Measurements from ENCODE around the gene KCNE4. TPM values are rescaled to one million over a fixed set of nuclear protein-coding genes. Genes with fewer than 3 reads are reported as not detected.

Gene KCNE4
- total RNA-seq, 1 donor from 2014 or later: 0.27 TPM

DNA sequence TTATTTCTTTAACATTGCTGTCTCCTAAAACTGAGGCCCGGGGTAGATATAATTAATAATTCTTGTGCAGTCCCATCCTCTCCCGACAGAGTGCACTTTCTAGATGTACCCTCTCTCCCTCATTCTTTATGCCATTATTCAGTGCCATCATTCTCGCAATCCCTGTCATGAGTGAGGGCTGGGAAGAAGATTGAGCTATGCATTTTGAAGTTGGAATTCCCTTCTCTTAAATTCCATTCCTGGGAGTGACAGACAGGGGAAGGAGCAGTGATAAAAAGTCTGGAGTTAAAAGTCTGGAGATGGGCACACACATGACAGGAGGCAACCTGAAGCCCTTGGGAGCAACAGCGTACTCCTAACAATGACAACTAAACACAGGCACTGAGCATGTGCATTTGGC is 2.6 kb upstream of the KCNE4 start:
- no peak overlapping the region for H3K27ac ChIP-seq (ENCODE audit: low read depth, low read length)
- H4K20me1 ChIP-seq (ENCODE audit: insufficient read depth, low read length): no peaks in the 10 kb centered on the region

DNA sequence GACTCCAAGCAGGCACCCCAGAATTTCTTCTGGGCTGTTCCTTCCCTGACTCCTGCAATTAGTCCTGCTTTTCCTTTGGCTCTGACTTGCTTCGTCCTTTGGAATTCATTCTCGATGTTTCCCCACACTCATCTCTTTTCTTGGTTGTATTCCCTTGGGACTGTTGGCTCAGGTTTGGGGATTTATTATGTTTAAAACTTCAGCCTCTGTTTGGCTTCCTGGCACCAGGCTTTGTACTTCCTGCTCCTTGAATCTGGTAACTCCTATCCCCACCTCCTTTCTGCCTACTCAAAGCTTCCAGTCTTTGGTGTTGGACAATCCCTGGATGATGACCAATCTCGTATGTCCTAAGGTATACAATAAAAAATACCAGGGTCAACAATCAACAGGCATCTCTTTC is 1.8 kb upstream of the KCNE4 start:
- H3K27ac ChIP-seq (ENCODE audit: low read depth, low read length): no peak overlapping the region
- peaks cover 55% of the 10 kb centered on the region for H3K4me1 Mint-ChIP-seq (ENCODE audit: low read depth, unreplicated experiment)
- peaks cover 2% of the 10 kb centered on the region for H3K9me3 Mint-ChIP-seq (ENCODE audit: unreplicated experiment)
- no peaks in the 10 kb centered on the region for H4K20me1 ChIP-seq (ENCODE audit: insufficient read depth, low read length)
- DNase-seq (ENCODE audit: low read depth): no peak
- no peak overlapping the region for H3K4me3 Mint-ChIP-seq (ENCODE audit: unreplicated experiment)
- peak overlapping the region; percentile 58 for H3K27ac Mint-ChIP-seq (ENCODE audit: unreplicated experiment)
- H3K36me3 ChIP-seq (ENCODE audit: insufficient read depth, low read length): no peaks in the 10 kb centered on the region
- TF ChIP-seq, protein P1, sequence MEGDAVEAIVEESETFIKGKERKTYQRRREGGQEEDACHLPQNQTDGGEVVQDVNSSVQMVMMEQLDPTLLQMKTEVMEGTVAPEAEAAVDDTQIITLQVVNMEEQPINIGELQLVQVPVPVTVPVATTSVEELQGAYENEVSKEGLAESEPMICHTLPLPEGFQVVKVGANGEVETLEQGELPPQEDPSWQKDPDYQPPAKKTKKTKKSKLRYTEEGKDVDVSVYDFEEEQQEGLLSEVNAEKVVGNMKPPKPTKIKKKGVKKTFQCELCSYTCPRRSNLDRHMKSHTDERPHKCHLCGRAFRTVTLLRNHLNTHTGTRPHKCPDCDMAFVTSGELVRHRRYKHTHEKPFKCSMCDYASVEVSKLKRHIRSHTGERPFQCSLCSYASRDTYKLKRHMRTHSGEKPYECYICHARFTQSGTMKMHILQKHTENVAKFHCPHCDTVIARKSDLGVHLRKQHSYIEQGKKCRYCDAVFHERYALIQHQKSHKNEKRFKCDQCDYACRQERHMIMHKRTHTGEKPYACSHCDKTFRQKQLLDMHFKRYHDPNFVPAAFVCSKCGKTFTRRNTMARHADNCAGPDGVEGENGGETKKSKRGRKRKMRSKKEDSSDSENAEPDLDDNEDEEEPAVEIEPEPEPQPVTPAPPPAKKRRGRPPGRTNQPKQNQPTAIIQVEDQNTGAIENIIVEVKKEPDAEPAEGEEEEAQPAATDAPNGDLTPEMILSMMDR (IDR thresholded peaks at IDR 0.05; ENCODE audit: insufficient read depth, low read depth, low read length): no peak
- no peak for TF ChIP-seq EZH2 (IDR thresholded peaks at IDR 0.05; ENCODE audit: insufficient read depth, low read length)
- peaks cover 25% of the 10 kb centered on the region for H3K4me1 ChIP-seq (ENCODE audit: insufficient read depth, low read length)
- no peak overlapping the region for H2AFZ ChIP-seq (ENCODE audit: low read depth, low read length)
- H3K27me3 Mint-ChIP-seq (ENCODE audit: low read depth, unreplicated experiment): no peaks in the 10 kb centered on the region
- no peaks in the 10 kb centered on the region for H3K79me2 ChIP-seq (ENCODE audit: insufficient read depth, low read length)
- no peaks in the 10 kb centered on the region for H3K9me3 ChIP-seq (ENCODE audit: insufficient read depth, low read depth, low read length)
- H3K36me3 Mint-ChIP-seq (ENCODE audit: low read depth, unreplicated experiment): no peaks in the 10 kb centered on the region
- H3K4me2 ChIP-seq (ENCODE audit: low read length): no peak overlapping the region
- H3K27me3 ChIP-seq (ENCODE audit: insufficient read depth, low read length): no peaks in the 10 kb centered on the region
- no peak overlapping the region for H3K9ac ChIP-seq (ENCODE audit: low read length)
- FAIRE-seq: no peak
- H3K4me3 ChIP-seq (ENCODE audit: insufficient read depth, low read depth, low read length): no peak overlapping the region

More for the DNA sequence above, 2.6 kb upstream of the KCNE4 start:
- no peaks in the 10 kb centered on the region for H3K9me3 ChIP-seq (ENCODE audit: insufficient read depth, low read depth, low read length)
- Mint-ChIP-seq H3K9me3 (ENCODE audit: unreplicated experiment) (peaks cover 2% of the 10 kb centered on the region), H3K4me3 (ENCODE audit: unreplicated experiment) (no peak overlapping the region), H3K27ac (ENCODE audit: unreplicated experiment) (peak overlapping the region; percentile 99), H3K27me3 (ENCODE audit: low read depth, unreplicated experiment) (no peaks in the 10 kb centered on the region), H3K4me1 (ENCODE audit: low read depth, unreplicated experiment) (peaks cover 53% of the 10 kb centered on the region), H3K36me3 (ENCODE audit: low read depth, unreplicated experiment) (peaks cover 2% of the 10 kb centered on the region)
- H3K4me2 ChIP-seq (ENCODE audit: low read length): no peak overlapping the region
- no peaks in the 10 kb centered on the region for H3K79me2 ChIP-seq (ENCODE audit: insufficient read depth, low read length)
- DNase-seq (ENCODE audit: low read depth) (no peak), FAIRE-seq (no peak)
- no peak overlapping the region for H2AFZ ChIP-seq (ENCODE audit: low read depth, low read length)
- peaks cover 22% of the 10 kb centered on the region for H3K4me1 ChIP-seq (ENCODE audit: insufficient read depth, low read length)
- no peak overlapping the region for H3K4me3 ChIP-seq (ENCODE audit: insufficient read depth, low read depth, low read length)
- H3K27me3 ChIP-seq (ENCODE audit: insufficient read depth, low read length): no peaks in the 10 kb centered on the region
- TF ChIP-seq, protein P1 (IDR thresholded peaks at IDR 0.05; ENCODE audit: insufficient read depth, low read depth, low read length): no peak
- no peak for TF ChIP-seq EZH2 (IDR thresholded peaks at IDR 0.05; ENCODE audit: insufficient read depth, low read length)
- no peaks in the 10 kb centered on the region for H3K36me3 ChIP-seq (ENCODE audit: insufficient read depth, low read length)
- no peak overlapping the region for H3K9ac ChIP-seq (ENCODE audit: low read length)

DNA sequence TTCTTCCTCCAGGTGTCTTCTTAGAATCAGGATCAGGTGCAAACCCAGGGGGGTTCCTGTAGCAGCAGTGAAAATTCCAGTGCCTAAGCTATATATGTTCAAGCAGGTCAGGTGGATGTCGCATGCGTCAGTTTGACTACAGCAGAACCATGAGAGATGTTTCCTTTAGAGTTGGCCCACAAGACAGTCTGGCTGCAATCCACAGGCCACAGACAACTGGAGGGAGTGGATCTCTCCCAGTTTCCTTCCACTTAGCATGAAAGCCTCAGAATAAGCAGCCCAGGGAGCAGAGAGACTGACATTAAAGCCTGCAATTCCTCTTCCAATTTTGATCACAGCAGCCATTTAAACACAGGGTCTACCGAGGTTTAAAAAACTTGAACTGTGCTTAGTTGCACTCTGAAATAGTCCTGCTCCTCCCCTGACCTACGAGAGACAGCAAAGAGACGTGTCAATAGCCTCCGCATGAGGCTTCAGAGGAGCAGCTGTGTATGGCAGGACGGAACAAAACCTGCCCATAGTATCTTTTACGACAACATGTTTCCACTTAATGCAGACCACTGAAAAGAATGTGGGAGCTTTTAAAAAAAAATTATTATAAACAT is 988 bp upstream of the KCNE4 start:
- Histone ChIP-seq H3K79me2 (ENCODE audit: insufficient read depth, low read length) (no peaks in the 10 kb centered on the region), H3K4me3 (ENCODE audit: insufficient read depth, low read depth, low read length) (peak overlapping the region; percentile 58), H3K4me2 (ENCODE audit: low read length) (peak overlapping the region; percentile 89), H3K27me3 (ENCODE audit: insufficient read depth, low read length) (no peaks in the 10 kb centered on the region), H3K27ac (ENCODE audit: low read depth, low read length) (no peak overlapping the region), H3K36me3 (ENCODE audit: insufficient read depth, low read length) (no peaks in the 10 kb centered on the region), H3K4me1 (ENCODE audit: insufficient read depth, low read length) (peaks cover 33% of the 10 kb centered on the region), H3K9ac (ENCODE audit: low read length) (no peak overlapping the region), H4K20me1 (ENCODE audit: insufficient read depth, low read length) (no peaks in the 10 kb centered on the region), H3K9me3 (ENCODE audit: insufficient read depth, low read depth, low read length) (no peaks in the 10 kb centered on the region), H2AFZ (ENCODE audit: low read depth, low read length) (peak overlapping the region; percentile 12)
- TF ChIP-seq, protein P1 (IDR thresholded peaks at IDR 0.05; ENCODE audit: insufficient read depth, low read depth, low read length): no peak
- TF ChIP-seq EZH2 (IDR thresholded peaks at IDR 0.05; ENCODE audit: insufficient read depth, low read length): no peak
- peak; percentile 84 for DNase-seq (ENCODE audit: low read depth)
- Mint-ChIP-seq H3K9me3 (ENCODE audit: unreplicated experiment) (peaks cover 2% of the 10 kb centered on the region), H3K27ac (ENCODE audit: unreplicated experiment) (peak overlapping the region; percentile 81), H3K36me3 (ENCODE audit: low read depth, unreplicated experiment) (no peaks in the 10 kb centered on the region), H3K4me3 (ENCODE audit: unreplicated experiment) (no peak overlapping the region), H3K4me1 (ENCODE audit: low read depth, unreplicated experiment) (peaks cover 59% of the 10 kb centered on the region), H3K27me3 (ENCODE audit: low read depth, unreplicated experiment) (no peaks in the 10 kb centered on the region)
- FAIRE-seq: peak; percentile 32
